Adipocyte (in vitro differentiated cells): ENCODE data around the gene SOX10.

Experiments
- DNase-seq: peaks from one replicate; pipeline ENCODE4 v3.0.0-alpha.2; 2015; ENCODE audit warnings: low read depth
- H3K27me3 ChIP-seq: replicated peaks from 2 replicates; pipeline ENCODE4 v1.7.0; 2013; ENCODE audit warnings: mild to moderate bottlenecking, low read length, moderate library complexity; ENCODE audit not compliant: control insufficient read depth, insufficient read depth
- H3K36me3 ChIP-seq: 2 replicates; pipeline ENCODE4 v1.7.0; 2013; ENCODE audit warnings: low read length, mild to moderate bottlenecking, moderate library complexity; ENCODE audit not compliant: control insufficient read depth, insufficient read depth, severe bottlenecking
- H3K4me1 ChIP-seq: 2 replicates; pipeline ENCODE4 v1.7.0; 2013; ENCODE audit warnings: mild to moderate bottlenecking, low read length, moderate library complexity; ENCODE audit not compliant: control insufficient read depth, insufficient read depth
- H3K4me3 ChIP-seq: 2 replicates; pipeline ENCODE4 v1.7.0; 2013; ENCODE audit warnings: mild to moderate bottlenecking, low read length, moderate library complexity
- H3K9ac ChIP-seq: 2 replicates; pipeline ENCODE4 v1.7.0; 2013; ENCODE audit warnings: mild to moderate bottlenecking, low read length, moderate library complexity
- H3K9me3 ChIP-seq: 2 replicates; pipeline ENCODE4 v1.7.0; 2013; ENCODE audit warnings: mild to moderate bottlenecking, low read length, moderate library complexity; ENCODE audit not compliant: control insufficient read depth

Gene SOX10

DNA sequence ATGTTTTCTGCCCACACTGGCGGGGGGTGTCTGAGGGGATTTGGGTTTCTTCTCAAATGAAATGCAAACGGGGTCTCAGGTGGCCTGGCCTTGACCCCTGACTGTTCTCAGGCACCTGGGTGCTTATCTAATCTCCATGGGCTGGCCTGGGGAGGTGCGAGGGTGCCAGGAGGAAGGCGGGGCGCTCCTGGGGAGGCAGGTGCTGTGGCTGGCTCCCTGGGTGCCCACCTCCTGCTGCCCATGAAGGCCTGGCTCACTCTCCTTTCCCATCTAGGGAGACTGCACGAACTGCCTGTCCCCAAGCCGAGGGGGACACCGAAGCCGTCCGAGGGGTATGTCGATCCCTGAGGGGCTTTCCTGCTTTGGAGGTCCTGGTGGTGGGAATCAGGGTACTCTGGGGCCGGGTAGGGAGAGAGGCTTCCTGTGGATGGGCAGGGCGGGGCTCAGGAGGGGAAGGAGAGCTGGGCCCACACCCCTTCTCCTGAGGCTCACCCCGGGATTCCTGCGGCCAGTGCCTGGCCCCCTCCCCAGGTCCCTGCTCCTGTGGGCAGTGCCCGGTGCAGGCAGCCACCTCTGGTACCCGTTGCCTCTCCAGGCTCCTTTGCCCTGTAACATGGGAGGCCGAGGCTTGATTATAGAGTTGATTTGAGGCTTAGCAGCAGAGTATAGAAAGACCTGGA, 59.8 kb downstream of the SOX10 start:
- peaks cover 81% of the 10 kb centered on the region for H3K36me3 ChIP-seq
- H3K27me3 ChIP-seq = no peaks in the 10 kb centered on the region
- no peak for DNase-seq
- H3K4me3 ChIP-seq = no peak overlapping the region
- no peaks in the 10 kb centered on the region for H3K9me3 ChIP-seq
- H3K4me1 ChIP-seq = peaks cover 11% of the 10 kb centered on the region
- no peak overlapping the region for H3K9ac ChIP-seq

- Histone ChIP-seq H3K27me3 (no peaks in the 10 kb centered on the region), H3K9me3 (no peaks in the 10 kb centered on the region), H3K4me1 (peaks cover 11% of the 10 kb centered on the region), H3K36me3 (peaks cover 81% of the 10 kb centered on the region), H3K9ac (no peak overlapping the region), H3K4me3 (no peak overlapping the region)
- DNase-seq = no peak
These were observed 60.4 kb downstream of the SOX10 start for GRCh38 chr22:37923927-37924326.
